DND-41 (cell line): ENCODE measurements around the gene CNIH1.
"Not testable (repeated sequence)": the region's sequence is repeated elsewhere in the genome, so short reads cannot be mapped to it uniquely, and the experiment has no call there.

Experiments used
- EZH2 ChIP-seq: IDR thresholded peaks from 3 replicates; pipeline ENCODE4 v1.6.1; 2012; ENCODE audit warnings: borderline replicate concordance, low read depth, mild to moderate bottlenecking, moderate library complexity, low read length, inconsistent platforms; ENCODE audit not compliant: severe bottlenecking
- TF ChIP-seq, protein P1 (sequence below): IDR thresholded peaks from 2 replicates; pipeline ENCODE4 v1.5.1; 2012; ENCODE audit warnings: borderline replicate concordance, low read length, moderate library complexity, mild to moderate bottlenecking; ENCODE audit not compliant: poor library complexity, severe bottlenecking; ENCODE audit errors: extremely low read depth

DNA sequence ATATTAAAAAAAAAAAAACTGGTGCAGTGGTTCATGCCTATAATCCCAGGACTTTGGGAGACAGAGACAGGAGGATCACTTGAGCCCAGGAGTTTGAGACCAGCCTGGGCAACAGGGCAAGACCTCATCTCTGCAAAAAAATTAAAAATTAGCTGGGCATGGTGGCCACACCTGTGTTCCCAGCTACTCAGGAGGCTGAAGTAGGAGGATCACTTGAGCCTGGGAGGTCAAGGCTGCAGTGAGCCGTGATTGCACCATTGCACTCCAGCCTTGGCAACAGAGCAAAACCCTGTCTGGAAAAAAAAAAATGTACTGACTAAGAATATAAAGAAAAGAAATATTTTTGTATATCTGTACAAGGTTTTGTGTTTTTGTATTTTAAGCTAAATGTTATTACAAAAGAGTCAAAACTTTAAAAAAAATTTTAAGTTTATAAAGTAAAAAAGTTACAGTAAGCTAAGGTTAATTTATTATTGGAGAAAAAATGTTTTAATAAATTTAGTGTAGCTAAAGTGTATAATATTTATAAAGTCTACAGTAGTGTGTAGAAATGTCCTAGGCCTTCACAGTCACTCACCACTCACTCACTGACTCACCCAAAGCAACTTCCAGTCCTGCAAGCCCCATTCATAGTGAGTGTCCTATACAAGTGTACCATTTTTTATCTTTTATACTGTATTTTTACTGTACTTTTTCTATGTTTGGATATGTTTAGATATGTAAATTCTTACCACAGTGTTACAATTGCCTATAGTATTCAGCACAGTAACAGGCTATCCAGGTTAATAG, 15.8 kb upstream of the CNIH1 start:
- TF ChIP-seq, protein P1, sequence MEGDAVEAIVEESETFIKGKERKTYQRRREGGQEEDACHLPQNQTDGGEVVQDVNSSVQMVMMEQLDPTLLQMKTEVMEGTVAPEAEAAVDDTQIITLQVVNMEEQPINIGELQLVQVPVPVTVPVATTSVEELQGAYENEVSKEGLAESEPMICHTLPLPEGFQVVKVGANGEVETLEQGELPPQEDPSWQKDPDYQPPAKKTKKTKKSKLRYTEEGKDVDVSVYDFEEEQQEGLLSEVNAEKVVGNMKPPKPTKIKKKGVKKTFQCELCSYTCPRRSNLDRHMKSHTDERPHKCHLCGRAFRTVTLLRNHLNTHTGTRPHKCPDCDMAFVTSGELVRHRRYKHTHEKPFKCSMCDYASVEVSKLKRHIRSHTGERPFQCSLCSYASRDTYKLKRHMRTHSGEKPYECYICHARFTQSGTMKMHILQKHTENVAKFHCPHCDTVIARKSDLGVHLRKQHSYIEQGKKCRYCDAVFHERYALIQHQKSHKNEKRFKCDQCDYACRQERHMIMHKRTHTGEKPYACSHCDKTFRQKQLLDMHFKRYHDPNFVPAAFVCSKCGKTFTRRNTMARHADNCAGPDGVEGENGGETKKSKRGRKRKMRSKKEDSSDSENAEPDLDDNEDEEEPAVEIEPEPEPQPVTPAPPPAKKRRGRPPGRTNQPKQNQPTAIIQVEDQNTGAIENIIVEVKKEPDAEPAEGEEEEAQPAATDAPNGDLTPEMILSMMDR = not testable (repeated sequence)
- TF ChIP-seq EZH2 = not testable (repeated sequence)
